ENCODE results near the gene AGXT. TPM values are rescaled to one million over a fixed set of nuclear protein-coding genes. Genes with fewer than 3 reads are reported as not detected.

AGXT gene
- total and polyA plus RNA-seq, 4 donors, result 254 to 1,572 (median 1,428) TPM

DNA sequence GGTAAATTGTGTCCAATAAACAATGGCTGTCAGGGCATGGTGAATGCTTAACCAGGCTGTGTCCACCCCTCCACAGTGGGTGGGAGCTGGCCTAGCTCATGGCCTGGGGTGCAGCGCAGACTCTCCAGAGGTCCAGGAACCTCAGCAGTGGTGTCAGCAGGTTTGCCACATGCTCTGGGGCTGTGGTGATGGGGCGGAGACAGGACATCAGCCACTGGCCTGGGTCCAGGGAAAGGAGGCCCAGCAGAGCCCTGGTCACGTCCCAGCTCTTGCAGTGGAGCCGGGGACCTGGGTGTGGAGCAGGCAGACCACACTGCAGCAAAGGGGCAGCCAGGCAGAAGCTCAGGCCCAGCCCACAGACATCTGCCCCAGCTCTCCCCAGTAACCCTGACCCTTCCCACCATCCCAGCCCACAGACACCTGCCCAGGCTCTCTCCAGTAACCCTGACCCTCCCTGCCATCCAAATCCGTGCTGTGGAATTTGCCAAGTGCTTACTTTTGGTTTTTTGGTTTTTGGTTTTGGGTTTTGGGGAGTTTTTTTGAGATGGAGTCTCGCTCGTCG, 34.8 kb upstream of the AGXT start:
- Histone ChIP-seq H3K9me3 (ENCODE audit: control insufficient read depth in 4 of 4, low read length in 3 of 4) (no peaks in the 10 kb centered on the region), H3K9ac (ENCODE audit: low read depth in 1 of 2, low read length in 2 of 2) (no peak overlapping the region), H3K27me3 (ENCODE audit: control insufficient read depth in 4 of 4, insufficient read depth in 4 of 4, low read length in 3 of 4) (no peaks in the 10 kb centered on the region), H3K4me3 (ENCODE audit: low read depth in 1 of 3, low read length in 3 of 3) (no peak overlapping the region), H3K4me1 (ENCODE audit: control insufficient read depth in 4 of 4, insufficient read depth in 4 of 4, low read length in 3 of 4) (peaks cover 0 to 6% (median 5%) of the 10 kb centered on the region in 4 donors), H3K36me3 (ENCODE audit: control insufficient read depth in 4 of 4, insufficient read depth in 3 of 4, low read depth in 1 of 4, low read length in 3 of 4) (no peaks in the 10 kb centered on the region), H3K27ac (ENCODE audit: low read depth in 1 of 2, low read length in 2 of 2) (no peak overlapping the region)
- WGBS, result 79% methylated on average over 8 of the region's 8 CpGs
- TF ChIP-seq, protein P1, sequence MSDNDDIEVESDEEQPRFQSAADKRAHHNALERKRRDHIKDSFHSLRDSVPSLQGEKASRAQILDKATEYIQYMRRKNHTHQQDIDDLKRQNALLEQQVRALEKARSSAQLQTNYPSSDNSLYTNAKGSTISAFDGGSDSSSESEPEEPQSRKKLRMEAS (IDR thresholded peaks at IDR 0.05), result no peak
- TF ChIP-seq RXRA (IDR thresholded peaks at IDR 0.05), result no peak
- TF ChIP-seq, protein P2, sequence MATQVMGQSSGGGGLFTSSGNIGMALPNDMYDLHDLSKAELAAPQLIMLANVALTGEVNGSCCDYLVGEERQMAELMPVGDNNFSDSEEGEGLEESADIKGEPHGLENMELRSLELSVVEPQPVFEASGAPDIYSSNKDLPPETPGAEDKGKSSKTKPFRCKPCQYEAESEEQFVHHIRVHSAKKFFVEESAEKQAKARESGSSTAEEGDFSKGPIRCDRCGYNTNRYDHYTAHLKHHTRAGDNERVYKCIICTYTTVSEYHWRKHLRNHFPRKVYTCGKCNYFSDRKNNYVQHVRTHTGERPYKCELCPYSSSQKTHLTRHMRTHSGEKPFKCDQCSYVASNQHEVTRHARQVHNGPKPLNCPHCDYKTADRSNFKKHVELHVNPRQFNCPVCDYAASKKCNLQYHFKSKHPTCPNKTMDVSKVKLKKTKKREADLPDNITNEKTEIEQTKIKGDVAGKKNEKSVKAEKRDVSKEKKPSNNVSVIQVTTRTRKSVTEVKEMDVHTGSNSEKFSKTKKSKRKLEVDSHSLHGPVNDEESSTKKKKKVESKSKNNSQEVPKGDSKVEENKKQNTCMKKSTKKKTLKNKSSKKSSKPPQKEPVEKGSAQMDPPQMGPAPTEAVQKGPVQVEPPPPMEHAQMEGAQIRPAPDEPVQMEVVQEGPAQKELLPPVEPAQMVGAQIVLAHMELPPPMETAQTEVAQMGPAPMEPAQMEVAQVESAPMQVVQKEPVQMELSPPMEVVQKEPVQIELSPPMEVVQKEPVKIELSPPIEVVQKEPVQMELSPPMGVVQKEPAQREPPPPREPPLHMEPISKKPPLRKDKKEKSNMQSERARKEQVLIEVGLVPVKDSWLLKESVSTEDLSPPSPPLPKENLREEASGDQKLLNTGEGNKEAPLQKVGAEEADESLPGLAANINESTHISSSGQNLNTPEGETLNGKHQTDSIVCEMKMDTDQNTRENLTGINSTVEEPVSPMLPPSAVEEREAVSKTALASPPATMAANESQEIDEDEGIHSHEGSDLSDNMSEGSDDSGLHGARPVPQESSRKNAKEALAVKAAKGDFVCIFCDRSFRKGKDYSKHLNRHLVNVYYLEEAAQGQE (IDR thresholded peaks at IDR 0.05), result no peak
- no peak for TF ChIP-seq TAF1 (conservative IDR thresholded peaks at IDR 0.05)
- TF ChIP-seq SP1 (IDR thresholded peaks at IDR 0.05), result no peak
- TF ChIP-seq HNF4A (conservative IDR thresholded peaks at IDR 0.05), result no peak
- TF ChIP-seq JUND (IDR thresholded peaks at IDR 0.05), result no peak
- no peak for TF ChIP-seq FOXA1 (IDR thresholded peaks at IDR 0.05)
- TF ChIP-seq RAD21 (IDR thresholded peaks at IDR 0.05), result no peak
- no peak for TF ChIP-seq CTCF (IDR thresholded peaks at IDR 0.05; ENCODE audit: low read depth, low read length, missing input control)
- TF ChIP-seq GABPA (IDR thresholded peaks at IDR 0.05 in 1 of 2, conservative IDR thresholded peaks at IDR 0.05 in 1 of 2), result no peak
- TF ChIP-seq, protein P3, sequence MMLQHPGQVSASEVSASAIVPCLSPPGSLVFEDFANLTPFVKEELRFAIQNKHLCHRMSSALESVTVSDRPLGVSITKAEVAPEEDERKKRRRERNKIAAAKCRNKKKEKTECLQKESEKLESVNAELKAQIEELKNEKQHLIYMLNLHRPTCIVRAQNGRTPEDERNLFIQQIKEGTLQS (IDR thresholded peaks at IDR 0.05), result no peak
- no peak for TF ChIP-seq HNF4G (IDR thresholded peaks at IDR 0.05)
- no peak for TF ChIP-seq YY1 (IDR thresholded peaks at IDR 0.05)
- no peak for TF ChIP-seq EGR1 (IDR thresholded peaks at IDR 0.05; ENCODE audit: low read depth in 2 of 2)
- TF ChIP-seq NR2F2 (IDR thresholded peaks at IDR 0.05), result no peak
- TF ChIP-seq, protein P4, sequence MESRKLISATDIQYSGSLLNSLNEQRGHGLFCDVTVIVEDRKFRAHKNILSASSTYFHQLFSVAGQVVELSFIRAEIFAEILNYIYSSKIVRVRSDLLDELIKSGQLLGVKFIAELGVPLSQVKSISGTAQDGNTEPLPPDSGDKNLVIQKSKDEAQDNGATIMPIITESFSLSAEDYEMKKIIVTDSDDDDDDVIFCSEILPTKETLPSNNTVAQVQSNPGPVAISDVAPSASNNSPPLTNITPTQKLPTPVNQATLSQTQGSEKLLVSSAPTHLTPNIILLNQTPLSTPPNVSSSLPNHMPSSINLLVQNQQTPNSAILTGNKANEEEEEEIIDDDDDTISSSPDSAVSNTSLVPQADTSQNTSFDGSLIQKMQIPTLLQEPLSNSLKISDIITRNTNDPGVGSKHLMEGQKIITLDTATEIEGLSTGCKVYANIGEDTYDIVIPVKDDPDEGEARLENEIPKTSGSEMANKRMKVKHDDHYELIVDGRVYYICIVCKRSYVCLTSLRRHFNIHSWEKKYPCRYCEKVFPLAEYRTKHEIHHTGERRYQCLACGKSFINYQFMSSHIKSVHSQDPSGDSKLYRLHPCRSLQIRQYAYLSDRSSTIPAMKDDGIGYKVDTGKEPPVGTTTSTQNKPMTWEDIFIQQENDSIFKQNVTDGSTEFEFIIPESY (IDR thresholded peaks at IDR 0.05), result no peak
- no peak for TF ChIP-seq FOXA2 (IDR thresholded peaks at IDR 0.05)
- DNase-seq (ENCODE audit: low spot score), result no peak
